GM21515 (cell line): ENCODE data around the gene CYS1.
"Not testable (repeated sequence)": the region's sequence is repeated elsewhere in the genome, so short reads cannot be mapped to it uniquely, and the experiment has no call there.

ENCODE experiments used
- ATAC-seq: cut with Tn5 transposase; IDR thresholded peaks from one replicate; pipeline ENCODE4 v1.9.1; 2021; ENCODE audit not compliant: unreplicated experiment

CYS1 gene

GRCh38 chr2:10014418-10015190 lies 65.6 kb downstream of the CYS1 start:
- ATAC-seq = no peak

DNA sequence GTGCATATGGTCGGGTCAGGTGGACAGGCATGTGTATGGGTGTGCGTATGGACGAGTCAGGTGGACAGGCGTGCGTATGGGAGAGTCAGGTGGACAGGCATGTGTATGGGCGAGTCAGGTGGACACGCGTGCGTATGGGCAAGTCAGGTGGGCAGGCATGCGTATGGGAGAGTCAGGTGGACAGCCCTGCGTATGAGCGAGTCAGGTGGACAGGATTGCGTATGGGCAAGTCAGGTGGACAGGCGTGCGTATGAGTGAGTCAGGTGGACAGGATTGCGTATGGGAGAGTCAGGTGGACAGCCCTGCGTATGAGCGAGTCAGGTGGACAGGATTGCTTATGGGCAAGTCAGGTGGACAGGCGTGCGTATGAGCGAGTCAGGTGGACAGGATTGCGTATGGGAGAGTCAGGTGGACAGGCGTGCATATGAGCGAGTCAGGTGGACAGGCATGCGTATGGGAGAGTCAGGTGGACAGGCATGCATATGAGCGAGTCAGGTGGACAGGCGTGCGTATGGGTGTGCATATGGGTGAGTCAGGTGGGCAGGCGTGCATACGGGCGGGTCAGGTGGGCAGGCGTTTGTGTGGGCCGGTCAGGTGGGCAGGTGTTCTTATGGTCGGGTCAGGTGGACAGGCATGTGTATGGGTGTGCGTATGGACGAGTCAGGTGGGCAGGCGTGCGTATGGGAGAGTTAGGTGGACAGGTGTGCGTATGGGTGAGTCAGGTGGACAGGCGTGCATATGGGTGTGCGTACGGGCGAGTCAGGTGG lies 66.4 kb downstream of the CYS1 start:
- not testable (repeated sequence) for ATAC-seq

DNA sequence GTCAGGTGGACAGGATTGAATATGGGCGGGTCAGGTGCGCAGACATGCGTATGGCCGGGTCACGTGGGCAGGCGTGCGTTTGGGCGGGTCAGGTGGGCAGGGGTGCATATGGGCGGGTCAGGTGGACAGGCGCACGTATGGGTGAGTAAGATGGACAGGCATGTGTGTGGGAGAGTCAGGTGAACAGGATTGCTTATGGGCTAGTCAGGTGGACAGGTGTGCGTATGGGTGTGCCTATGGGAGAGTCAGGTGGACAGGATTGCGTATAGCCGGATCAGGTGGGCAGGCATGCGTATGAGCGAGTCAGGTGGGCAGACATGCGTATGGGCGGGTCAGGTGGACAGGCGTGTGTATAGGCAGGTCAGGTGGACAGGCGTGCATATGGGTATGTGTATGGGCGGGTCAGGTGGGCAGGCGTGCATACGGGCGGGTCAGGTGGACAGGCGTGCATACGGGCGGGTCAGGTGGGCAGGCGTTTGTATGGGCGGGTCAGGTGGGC lies 67.2 kb downstream of the CYS1 start:
- no peak for ATAC-seq

- not testable (repeated sequence) for ATAC-seq
These were observed 67.7 kb downstream of the CYS1 start for GRCh38 chr2:10012366-10012962.

DNA sequence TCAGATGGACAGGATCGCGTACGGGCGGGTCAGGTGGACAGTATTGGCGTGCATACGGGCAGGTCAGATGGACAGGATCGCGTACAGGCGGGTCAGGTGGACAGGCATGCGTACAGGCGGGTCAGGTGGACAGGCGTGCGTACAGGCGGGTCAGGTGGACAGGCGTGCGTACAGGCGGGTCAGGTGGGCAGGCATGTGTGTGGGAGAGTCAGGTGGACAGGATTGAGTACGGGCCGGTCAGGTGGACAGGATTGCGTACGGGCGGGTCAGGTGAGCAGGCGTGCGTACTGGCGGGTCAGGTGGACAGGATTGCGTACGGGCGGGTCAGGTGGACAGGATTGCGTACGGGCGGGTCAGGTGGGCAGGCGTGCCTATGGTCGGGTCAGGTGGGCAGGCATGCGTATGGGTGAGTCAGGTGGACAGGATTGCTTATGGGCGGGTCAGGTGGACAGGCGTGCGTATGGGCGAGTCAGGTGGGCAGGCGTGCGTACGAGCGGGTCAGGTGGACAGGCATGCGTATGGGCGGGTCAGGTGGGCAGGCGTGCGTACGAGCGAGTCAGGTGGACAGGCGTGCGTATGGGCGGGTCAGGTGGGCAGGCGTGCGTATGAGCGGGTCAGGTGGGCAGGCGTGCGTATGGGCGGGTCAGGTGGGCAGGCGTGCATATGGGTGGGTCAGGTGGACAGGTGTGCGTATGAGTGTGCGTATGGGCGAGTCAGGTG lies 68.4 kb downstream of the CYS1 start:
- ATAC-seq = not testable (repeated sequence)

- ATAC-seq = not testable (repeated sequence)
These were observed 69.2 kb downstream of the CYS1 start for GRCh38 chr2:10010861-10011605.

- no peak for ATAC-seq
These were observed 70.1 kb downstream of the CYS1 start for GRCh38 chr2:10009811-10010781.

DNA sequence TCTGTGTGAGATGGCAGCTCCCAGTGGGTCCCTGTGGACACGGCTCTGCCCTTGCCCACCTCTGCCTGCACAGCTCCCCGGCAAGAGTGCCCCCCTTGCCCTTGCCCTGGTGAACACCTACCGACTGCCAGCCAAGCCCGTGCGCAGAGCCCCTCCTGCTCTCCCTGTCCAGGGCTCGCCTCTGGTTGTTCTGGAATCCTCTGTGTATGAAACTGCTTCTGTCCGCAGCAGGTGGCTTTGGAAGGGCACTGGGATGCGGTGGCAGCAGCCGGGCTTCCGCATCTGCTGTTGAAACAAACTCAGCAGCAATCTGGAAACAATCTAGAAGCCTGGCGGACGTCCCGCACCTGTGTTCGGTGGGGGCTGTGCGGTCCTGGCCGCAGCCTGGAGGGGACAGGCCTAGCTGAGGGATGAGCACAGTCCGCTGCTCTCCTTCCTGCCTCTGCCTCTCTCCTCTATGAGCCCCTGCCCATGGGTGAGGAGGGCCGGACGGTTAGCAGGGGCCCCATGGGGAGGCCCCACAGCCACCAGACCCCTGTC lies 70.9 kb downstream of the CYS1 start:
- no peak for ATAC-seq

- no peak for ATAC-seq
These were observed 71.4 kb downstream of the CYS1 start for GRCh38 chr2:10008809-10009176.

DNA sequence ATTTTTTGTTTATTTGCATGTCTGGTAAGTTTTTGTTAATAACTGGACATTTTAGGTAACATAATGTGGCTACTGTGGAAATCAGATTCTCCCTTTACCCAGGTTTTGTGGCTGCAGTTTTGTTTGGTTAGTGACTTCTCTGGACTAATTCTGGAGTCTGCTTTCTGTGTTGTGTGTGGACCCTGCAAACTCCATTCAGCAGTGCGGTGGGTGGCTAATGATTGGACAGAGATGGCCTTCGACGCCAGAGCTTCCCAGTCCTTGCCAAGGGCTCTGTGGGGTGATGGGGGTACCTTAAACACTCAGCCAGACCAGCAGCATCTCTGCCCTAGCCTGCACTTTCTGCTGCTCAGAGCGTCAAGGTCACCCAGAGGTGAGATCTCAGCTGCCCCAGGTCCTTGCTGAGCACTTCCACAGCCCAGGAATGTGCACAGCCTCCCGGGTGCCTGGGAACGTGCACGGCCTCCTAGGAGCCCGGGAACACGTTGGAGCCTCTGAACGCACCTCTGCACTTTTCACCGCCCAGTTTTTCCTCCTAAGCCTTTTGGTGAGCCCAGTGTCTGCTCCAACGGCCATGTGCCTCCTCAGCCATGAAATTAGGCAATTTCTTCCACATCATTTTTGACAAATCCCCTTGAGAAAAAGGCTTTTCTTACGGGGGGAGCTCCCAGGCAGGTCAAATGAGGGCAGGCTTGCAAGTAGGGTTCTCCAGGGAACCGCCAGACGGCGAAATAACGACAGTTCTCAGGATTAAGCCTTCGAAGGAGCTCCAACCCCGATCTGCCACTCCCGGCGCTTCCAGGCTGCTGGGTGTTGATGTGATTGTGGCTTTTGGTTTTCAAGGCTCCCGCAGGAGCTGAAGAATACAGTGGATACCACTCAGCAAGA lies 72.0 kb downstream of the CYS1 start:
- ATAC-seq = no peak

DNA sequence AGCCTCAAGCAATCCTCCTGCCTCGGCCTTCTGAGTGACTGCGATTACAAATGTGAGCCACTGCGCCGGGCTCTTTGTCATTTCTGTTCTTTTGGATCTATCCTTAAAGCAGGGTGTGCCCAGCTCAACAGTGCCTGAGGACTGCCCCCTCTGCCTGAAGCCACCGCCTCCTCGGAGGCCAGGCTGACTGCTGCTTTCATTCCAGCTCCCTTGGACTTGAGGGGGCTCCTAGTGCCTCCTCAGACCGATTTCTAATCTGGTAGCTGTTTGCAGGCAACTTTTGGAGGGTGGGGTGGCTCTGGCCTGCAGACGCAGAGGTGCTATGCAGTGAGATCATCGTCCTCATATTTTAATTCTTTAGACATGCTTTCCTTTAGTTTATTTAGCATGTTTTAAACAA lies 72.8 kb downstream of the CYS1 start:
- no peak for ATAC-seq
